Erythroblast (primary cell): Measurements from ENCODE around the gene TRPV4.
A peak's percentile ranks its signal among the peaks of the same experiment; 100 is the strongest.

Source experiments
- DNase-seq, 2 experiments: peaks; one replicate each; lab custom pipeline; 2025; lab: John Stamatoyannopoulos, UW
- GATA1 ChIP-seq: IDR thresholded peaks from 2 replicates; pipeline ENCODE4 v1.6.1; 2011; ENCODE audit warnings: low read depth, mild to moderate bottlenecking, control low read depth, low read length, moderate library complexity
- POLR2A ChIP-seq: IDR thresholded peaks from 2 replicates; pipeline ENCODE4 v1.6.1; 2011; ENCODE audit warnings: mild to moderate bottlenecking, low read length

Gene TRPV4

DNA sequence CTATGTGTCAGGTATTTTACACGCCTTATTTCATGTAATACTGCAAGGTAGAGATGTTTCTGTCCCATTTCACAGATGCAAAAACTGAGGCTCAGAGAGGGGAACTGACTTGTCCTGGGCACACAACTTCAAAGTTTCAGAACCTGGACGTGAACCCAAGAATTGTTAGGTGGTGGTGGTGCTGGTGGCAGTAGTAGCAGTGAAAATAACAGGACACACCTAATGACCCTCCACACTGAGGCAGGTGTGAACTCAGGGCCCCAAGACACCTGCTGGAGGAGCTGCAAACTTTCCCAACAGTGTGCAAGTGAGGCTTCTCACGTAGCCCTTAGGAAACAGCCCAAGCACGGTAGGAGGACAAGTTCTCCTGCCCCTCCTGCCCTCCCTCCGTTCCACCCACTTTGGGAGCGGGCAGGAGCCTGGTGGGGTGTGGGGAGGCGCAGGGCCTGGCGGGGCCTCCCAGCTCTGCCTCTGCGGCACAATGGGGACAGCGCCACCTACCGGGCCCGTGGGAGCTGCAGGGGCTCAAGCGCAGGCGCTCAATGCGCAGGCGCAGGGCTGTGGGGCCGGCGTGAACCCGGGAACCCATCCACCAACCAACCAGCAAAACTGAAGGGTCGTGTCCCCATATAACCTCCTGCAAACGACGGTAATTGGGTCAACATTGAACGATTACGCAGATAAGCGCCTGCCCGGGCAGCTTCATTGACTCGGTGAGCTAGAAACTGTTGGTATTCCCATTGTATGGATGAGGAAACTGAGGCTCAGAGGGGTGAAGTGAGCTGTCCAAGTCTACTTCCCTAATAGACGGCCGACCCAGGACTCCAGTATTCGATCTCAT lies 12.0 kb upstream of the TRPV4 start:
- TF ChIP-seq GATA1 (no peak), POLR2A (no peak)

DNA sequence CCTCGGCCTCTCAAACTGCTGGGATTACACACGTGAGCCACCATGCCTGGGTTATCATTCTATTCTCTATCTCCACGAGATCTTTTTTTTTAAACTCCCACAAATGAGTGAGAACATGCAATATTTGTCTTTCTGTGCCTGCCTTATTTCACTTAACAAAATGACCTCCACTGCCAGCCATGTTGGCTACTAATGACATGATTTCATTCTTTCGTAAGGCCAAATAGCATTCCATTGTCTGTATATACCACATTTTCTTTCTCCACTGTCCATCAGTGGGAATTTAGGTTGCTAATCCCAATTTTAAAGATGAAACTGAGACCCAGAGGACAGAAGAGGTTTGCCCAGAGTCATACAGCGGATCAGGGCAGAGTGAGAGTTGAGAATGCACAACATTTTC lies 10.9 kb upstream of the TRPV4 start:
- DNase-seq, result no peak
- no peak for TF ChIP-seq GATA1
- TF ChIP-seq POLR2A, result no peak

More for the DNA sequence above, 12.0 kb upstream of the TRPV4 start:
- DNase-seq, result peak; percentile 87 to 91

GRCh38 chr12:109842021-109842420 lies 8.8 kb upstream of the TRPV4 start:
- TF ChIP-seq POLR2A (no peak), GATA1 (no peak)
- no peak for DNase-seq

GRCh38 chr12:109841356-109841755 lies 8.2 kb upstream of the TRPV4 start:
- no peak for DNase-seq
- TF ChIP-seq GATA1 (no peak), POLR2A (no peak)

- DNase-seq, result no peak
- TF ChIP-seq GATA1 (no peak), POLR2A (no peak)
Observed at GRCh38 chr12:109840305-109841074, 7.3 kb upstream of the TRPV4 start.

DNA sequence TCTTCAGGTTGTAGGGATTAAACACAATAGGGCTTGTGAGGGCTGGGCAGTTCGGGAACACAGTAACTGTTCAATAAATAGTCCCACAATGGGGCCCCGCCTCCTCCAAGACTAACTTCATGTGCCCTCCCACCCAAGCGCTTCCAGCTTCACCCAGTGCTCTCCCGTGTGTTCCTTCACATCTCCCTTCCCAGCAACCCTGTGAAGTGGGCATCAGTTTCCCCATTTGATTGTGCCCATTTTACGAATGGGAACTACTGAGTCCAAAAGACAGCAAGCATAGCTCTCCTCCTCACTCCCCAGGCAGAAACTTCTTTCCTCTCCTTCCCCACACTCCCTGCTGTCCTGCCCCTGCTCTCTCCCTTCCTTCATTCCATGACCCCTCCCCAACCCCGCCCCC lies 6.2 kb upstream of the TRPV4 start:
- TF ChIP-seq POLR2A, result no peak
- TF ChIP-seq GATA1, result no peak
- no peak for DNase-seq

DNA sequence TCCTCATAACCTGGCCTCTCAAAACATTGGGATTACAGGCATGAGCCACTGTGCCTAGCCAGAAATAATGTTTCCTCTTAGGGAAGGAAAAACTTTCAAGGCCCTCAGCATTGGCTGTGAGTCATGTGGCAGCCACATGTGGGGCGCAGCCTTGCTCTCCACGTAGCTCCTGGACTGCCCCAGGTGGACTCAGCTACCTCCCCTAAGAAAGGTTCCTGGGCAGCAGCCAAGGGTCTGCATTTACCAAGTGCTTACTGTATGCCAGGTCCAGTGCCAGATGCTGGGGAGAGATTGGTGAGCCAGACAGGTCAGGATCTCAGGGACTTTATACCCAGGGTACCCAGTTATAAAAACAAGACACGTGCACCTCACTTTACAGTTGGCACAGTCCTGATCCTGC lies 3.7 kb upstream of the TRPV4 start:
- TF ChIP-seq POLR2A (no peak), GATA1 (no peak)
- no peak for DNase-seq

DNA sequence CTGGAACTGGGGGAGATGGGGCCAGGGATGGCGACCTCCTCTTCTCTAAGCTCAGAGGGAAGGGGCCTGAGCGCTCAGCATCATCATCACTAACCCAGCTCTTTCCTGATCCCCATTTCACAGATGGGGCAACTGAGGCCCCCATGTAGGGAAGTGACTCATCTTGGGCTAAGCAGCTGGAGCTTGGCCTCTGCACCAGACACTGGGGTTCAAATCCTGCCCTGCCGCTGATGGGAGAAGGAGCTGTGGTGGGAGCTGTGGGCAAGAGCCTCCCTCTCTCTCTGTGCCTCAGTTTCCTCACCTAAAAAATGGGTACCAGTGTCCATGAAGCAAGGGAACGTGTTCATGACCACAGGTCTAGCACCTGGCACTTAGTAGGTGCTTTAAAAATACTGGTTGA lies 2.6 kb upstream of the TRPV4 start:
- no peak for DNase-seq
- TF ChIP-seq GATA1 (no peak), POLR2A (no peak)

DNA sequence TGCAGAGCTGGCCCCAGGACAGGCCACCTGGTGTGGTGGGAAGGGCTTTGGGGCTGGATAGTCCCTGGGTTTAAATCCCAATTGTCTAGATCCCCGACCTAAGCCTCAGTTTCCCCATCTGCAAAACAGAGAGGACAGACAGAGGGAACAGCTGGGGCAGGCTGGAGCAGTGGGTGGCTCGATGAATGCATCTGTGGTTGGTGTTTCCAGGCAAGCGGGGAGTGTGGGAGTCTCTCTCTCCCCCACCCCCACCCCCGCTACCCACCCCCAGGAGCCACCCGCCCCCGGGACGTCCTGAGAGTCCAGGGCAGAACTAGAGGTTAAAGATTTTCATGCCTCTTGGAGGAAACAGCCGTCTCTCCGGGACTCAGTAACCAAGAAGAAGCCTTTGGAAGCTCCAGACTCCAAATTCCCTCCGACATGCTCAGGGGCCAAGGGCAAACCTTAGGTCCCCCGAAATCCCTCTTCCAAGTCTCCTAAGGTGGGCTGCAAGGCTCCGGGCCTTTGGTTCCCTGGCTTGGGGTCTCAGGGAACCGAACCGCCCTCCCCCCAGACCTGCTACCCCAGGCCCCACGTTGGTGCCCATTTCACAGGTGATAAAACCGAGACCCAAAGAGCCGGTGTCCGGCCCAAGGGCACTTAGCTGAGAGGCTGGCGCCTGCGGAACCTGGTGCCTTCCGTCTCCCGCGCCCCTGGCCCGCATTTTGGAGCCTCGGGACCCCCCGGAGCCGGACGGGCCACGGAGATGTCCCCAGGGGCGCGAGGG lies 474 bp downstream of the TRPV4 start:
- no peak for DNase-seq
- TF ChIP-seq GATA1 (no peak), POLR2A (no peak)

DNA sequence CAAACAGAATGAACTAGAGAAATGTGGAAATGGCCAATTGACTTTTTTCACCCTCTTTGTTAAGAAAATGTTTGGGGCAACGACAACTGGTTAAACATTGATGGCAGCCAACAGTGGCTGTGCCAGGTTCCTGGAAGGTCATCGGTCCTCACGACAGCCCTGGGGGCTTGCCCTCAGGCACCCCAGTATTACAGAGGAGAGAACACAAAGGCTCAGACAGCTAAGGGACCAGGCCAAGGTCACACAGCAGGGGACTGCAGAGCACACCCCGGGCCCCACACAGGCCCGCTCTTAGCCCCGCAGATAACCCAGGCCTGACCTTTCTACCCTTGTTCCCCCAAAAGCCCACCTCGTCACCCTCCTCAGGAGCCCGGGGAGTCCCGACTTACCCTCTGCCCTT lies 1.3 kb downstream of the TRPV4 start:
- no peak for DNase-seq
- TF ChIP-seq POLR2A (no peak), GATA1 (no peak)

DNA sequence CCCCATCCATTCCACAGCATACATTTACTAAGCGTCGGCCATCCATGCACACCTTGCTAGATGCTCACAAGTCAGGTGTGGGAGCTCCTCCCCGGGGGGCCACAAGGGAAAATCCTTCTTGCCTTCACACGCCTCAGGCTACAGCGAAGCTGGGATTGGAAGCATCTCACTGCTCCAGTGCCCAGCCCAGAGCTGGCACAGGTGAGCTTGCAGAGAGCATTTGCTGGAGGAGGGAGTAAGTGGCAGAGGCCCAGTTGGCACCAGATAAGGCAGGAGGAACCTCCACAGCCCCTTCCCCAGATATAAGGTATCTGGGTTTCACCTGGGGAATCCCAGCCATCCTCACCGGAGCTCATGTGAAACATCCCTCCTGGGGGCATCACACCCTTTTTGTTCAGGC lies 1.8 kb downstream of the TRPV4 start:
- DNase-seq, result no peak
- TF ChIP-seq POLR2A (no peak), GATA1 (no peak)

GRCh38 chr12:109830718-109831117 lies 2.5 kb downstream of the TRPV4 start:
- TF ChIP-seq GATA1 (no peak), POLR2A (no peak)
- no peak for DNase-seq

DNA sequence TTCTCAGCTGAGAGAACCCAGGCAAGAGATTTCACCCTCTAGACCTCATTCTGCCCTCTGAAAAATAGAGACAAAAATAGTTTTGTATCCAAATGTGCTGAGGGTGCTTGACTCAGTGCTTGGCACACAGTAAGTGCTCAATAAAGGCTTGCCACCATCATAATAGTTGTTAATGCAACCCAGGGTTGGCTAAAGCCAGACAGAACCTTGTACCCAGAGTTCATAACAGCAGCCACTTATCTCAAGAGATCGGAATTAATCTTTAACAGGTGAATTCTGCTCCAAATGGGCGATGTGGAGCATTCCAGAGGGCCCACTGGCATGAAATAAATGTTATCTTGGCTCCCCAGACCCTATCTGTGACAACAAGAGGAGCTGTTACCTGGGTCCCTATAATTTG lies 2.9 kb downstream of the TRPV4 start:
- TF ChIP-seq POLR2A (no peak), GATA1 (no peak)
- no peak for DNase-seq

- TF ChIP-seq POLR2A (no peak), GATA1 (no peak)
- DNase-seq, result no peak
Observed at GRCh38 chr12:109829667-109830066, 3.5 kb downstream of the TRPV4 start.

DNA sequence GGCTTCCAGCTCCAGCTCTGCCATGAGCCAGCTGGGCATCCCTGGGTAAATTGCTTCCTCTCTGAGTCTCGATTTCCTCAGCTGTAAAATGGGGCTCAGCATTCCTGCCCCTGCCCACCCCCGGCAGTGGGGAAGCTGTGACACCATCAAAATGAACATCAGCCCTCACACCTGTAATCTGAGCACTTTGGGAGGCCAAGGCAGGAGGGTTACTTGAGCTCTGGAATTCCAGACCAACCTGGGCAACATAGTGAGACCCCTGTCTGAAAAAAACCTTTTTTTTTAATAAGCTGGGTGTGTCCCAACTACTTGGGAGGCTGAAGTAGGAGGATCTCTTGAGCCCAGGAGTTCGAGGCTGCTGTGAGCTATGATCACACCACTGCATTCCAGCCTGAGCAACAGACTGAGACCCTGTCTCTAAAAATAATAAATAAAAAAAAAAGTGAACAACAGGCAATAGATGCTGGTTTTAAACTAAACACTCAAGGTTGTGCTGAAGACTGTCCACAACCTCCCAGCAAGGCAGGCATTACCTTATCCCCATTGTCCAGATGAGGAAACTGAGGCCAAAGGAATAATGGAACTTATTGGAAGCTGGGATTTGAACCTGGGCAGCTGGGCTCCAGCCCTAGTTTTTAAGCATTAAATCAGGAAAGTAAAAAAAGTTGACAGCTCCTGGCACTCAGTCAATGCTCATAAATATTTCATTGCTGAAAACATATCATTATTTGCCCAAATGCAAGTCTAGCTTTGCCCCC lies 4.3 kb downstream of the TRPV4 start:
- no peak for DNase-seq

More for the DNA sequence above, 4.3 kb downstream of the TRPV4 start:
- no peak for TF ChIP-seq GATA1
- TF ChIP-seq POLR2A, result no peak
